Fibroblast of skin of right biceps (primary cell): ENCODE results near the gene SFXN2.
"Not testable (repeated sequence)": the region's sequence is repeated elsewhere in the genome, so short reads cannot be mapped to it uniquely, and the experiment has no call there.

Experiments used
- DNase-seq: peaks from one replicate; pipeline ENCODE4 v3.0.0-alpha.2; 2013

Gene SFXN2

GRCh38 chr10:102723989-102724388, 9.6 kb downstream of the SFXN2 start:
- no peak for DNase-seq

- no peak for DNase-seq
Measured at GRCh38 chr10:102726274-102726673, 11.8 kb downstream of the SFXN2 start.

- DNase-seq = no peak
Measured at GRCh38 chr10:102727037-102727818, 12.8 kb downstream of the SFXN2 start.

GRCh38 chr10:102729029-102730026, 14.9 kb downstream of the SFXN2 start:
- DNase-seq = peak; percentile 67

GRCh38 chr10:102731222-102731800, 16.9 kb downstream of the SFXN2 start:
- no peak for DNase-seq

- DNase-seq = no peak
Measured at GRCh38 chr10:102732661-102733060, 18.2 kb downstream of the SFXN2 start.

- DNase-seq = peak; percentile 22
Measured at GRCh38 chr10:102735065-102735562, 20.7 kb downstream of the SFXN2 start.

- DNase-seq = no peak
Measured at GRCh38 chr10:102738692-102739121, 24.3 kb downstream of the SFXN2 start.

- DNase-seq = no peak
Measured at GRCh38 chr10:102740229-102740628, 25.8 kb downstream of the SFXN2 start.

GRCh38 chr10:102741726-102742237, 27.3 kb downstream of the SFXN2 start:
- DNase-seq = no peak

GRCh38 chr10:102742313-102742712, 27.9 kb downstream of the SFXN2 start:
- not testable (repeated sequence) for DNase-seq

GRCh38 chr10:102743078-102743587, 28.7 kb downstream of the SFXN2 start:
- DNase-seq = no peak

GRCh38 chr10:102743588-102744373, 29.3 kb downstream of the SFXN2 start, which contains the start of gene WBP1L:
Gene WBP1L (plus strand): TSS chr10:102743948. CDS start chr10:102744054, 106 bp downstream.
- DNase-seq = peak; percentile 100

GRCh38 chr10:102744374-102745051, 30.1 kb downstream of the SFXN2 start:
- DNase-seq = peak; percentile 11

GRCh38 chr10:102745157-102745556, 30.7 kb downstream of the SFXN2 start:
- no peak for DNase-seq

- DNase-seq = peak; percentile 81
Measured at GRCh38 chr10:102752266-102752930, 38.0 kb downstream of the SFXN2 start.

GRCh38 chr10:102752934-102753664, 38.7 kb downstream of the SFXN2 start:
- DNase-seq = peak; percentile 80

- DNase-seq = no peak
Measured at GRCh38 chr10:102753718-102754117, 39.3 kb downstream of the SFXN2 start.

- no peak for DNase-seq
Measured at GRCh38 chr10:102757323-102757722, 42.9 kb downstream of the SFXN2 start.
